Central memory CD8-positive, alpha-beta T cell (primary cell): Measurements from ENCODE around the gene LCN1.

Experiments used
- ATAC-seq: fragments of 150-1000 bp; cut with Tn5 transposase; replicated peaks from 2 replicates; pipeline ENCODE4 v1.10.0; 2022; ENCODE audit warnings: mild to moderate bottlenecking, moderate FRiP score, moderate number of reproducible peaks; ENCODE audit not compliant: poor library complexity, severe bottlenecking; ENCODE audit errors: extremely low read depth
- DNase-seq, 2 donors: peaks; one replicate each; pipeline ENCODE4 v3.0.0; 2021; ENCODE audit warnings: low spot score in 2 of 2
- H3K27ac Mint-ChIP-seq: one replicate; pipeline ENCODE4 v1.8.0; 2022; ENCODE audit warnings: low read depth, mild to moderate bottlenecking, moderate library complexity, mixed read lengths
- H3K27me3 Mint-ChIP-seq: one replicate; pipeline ENCODE4 v1.8.0; 2022; ENCODE audit warnings: mixed read lengths
- H3K36me3 Mint-ChIP-seq: one replicate; pipeline ENCODE4 v1.8.0; 2022; ENCODE audit warnings: mild to moderate bottlenecking, moderate library complexity, mixed read lengths; ENCODE audit not compliant: insufficient read depth
- H3K4me1 Mint-ChIP-seq: one replicate; pipeline ENCODE4 v1.8.0; 2022; ENCODE audit warnings: mixed read lengths
- H3K4me3 Mint-ChIP-seq: one replicate; pipeline ENCODE4 v1.8.0; 2022; ENCODE audit warnings: mild to moderate bottlenecking, moderate library complexity, mixed read lengths
- H3K9me3 Mint-ChIP-seq: one replicate; pipeline ENCODE4 v1.8.0; 2022; ENCODE audit warnings: mixed read lengths

Gene LCN1

DNA sequence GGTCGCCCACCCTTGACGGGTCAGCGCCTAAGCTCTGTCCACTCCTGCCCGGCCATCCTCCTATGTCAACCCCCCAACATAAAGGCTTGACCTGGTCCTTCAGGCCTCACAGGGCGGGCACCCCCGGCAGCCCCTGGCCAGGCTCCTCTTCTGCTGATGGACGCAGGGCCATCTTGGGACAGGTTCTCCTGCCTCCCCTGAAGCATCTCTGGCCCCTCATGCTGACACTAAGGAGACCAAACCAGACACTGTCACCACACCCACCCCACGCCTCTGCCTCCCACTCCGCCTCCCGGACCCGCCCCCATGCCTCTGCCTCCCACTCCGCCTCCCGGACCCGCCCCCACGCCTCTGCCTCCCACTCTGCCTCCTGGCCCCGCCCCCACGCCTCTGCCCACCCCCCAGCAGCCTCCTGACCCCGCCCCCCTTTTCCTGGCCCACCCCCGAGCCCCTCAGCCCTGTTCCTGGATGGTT, 31.5 kb downstream of the LCN1 start:
- H3K9me3 Mint-ChIP-seq = no peaks in the 10 kb centered on the region
- no peaks in the 10 kb centered on the region for H3K27me3 Mint-ChIP-seq
- H3K27ac Mint-ChIP-seq = no peak overlapping the region
- no peaks in the 10 kb centered on the region for H3K36me3 Mint-ChIP-seq
- H3K4me1 Mint-ChIP-seq = no peaks in the 10 kb centered on the region
- ATAC-seq (no peak), DNase-seq (no peak)
- no peak overlapping the region for H3K4me3 Mint-ChIP-seq

DNA sequence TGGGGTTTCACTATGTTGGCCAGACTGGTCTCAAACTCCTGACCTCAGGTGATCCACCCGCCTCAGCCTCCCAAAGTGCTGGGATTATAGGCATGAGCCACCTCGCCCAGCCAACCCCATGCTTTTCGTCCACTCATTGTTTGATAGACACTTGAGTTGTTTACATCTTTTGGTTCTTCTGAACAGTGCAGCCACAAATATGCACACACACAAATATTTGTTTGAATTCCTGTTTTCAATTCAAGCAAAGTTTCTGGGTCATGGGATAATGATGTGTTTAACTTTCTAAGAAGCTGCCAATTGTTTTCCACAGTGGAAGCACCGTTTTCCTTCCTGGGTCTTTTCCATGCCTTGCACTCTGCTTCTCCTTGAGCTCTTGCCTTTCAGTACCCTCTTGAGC, 33.5 kb downstream of the LCN1 start:
- H3K27me3 Mint-ChIP-seq = peaks cover 15% of the 10 kb centered on the region
- no peak for ATAC-seq
- no peak overlapping the region for H3K4me3 Mint-ChIP-seq
- H3K4me1 Mint-ChIP-seq = no peaks in the 10 kb centered on the region
- H3K9me3 Mint-ChIP-seq = no peaks in the 10 kb centered on the region
- no peak overlapping the region for H3K27ac Mint-ChIP-seq
- DNase-seq = no peak
- H3K36me3 Mint-ChIP-seq = no peaks in the 10 kb centered on the region

DNA sequence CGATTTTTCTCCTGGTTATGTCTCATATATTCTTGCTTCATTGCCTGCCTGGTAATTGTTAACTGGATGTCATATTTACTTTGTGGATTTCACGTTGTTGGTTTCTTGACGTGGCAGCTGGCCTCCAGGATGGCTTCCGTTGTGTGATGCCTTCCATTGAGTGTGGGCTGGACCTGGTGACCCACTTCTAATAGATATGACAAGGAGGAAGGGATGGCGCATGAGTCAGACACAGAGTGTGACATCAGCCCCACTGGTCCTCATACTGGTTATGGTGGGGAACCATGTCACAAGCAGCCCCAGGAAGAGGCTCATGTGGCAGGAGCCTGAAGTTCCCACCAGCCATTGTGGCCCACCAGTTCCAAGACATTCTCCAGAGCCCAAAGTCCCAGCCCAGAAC, 34.0 kb downstream of the LCN1 start:
- Mint-ChIP-seq H3K27me3 (peaks cover 20% of the 10 kb centered on the region), H3K4me3 (no peak overlapping the region), H3K36me3 (no peaks in the 10 kb centered on the region), H3K4me1 (no peaks in the 10 kb centered on the region), H3K9me3 (no peaks in the 10 kb centered on the region), H3K27ac (no peak overlapping the region)
- DNase-seq (no peak), ATAC-seq (no peak)

DNA sequence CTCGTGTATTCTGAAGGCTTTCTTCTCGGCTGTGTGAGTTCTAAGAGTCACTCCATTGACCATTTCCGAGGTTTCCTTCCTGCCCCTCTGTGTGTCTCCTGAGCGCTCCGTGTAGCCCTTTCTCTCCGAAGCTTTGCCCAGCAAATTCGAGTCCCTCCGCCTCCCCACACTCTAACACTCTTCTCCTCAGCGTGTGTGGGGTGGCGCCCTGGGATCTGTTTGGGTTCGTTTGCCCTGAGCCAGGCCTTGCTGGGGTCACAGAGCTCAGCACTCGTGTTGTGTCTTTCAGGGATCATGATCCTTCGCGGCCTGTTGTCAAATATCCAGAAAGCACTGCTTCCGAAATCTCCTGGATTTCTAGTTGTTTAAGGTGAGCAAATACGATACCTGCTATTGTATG, 34.7 kb downstream of the LCN1 start:
- DNase-seq (no peak), ATAC-seq (no peak)
- no peak overlapping the region for H3K27ac Mint-ChIP-seq
- peaks cover 27% of the 10 kb centered on the region for H3K27me3 Mint-ChIP-seq
- H3K4me1 Mint-ChIP-seq = no peaks in the 10 kb centered on the region
- no peaks in the 10 kb centered on the region for H3K9me3 Mint-ChIP-seq
- H3K4me3 Mint-ChIP-seq = no peak overlapping the region
- H3K36me3 Mint-ChIP-seq = no peaks in the 10 kb centered on the region

DNA sequence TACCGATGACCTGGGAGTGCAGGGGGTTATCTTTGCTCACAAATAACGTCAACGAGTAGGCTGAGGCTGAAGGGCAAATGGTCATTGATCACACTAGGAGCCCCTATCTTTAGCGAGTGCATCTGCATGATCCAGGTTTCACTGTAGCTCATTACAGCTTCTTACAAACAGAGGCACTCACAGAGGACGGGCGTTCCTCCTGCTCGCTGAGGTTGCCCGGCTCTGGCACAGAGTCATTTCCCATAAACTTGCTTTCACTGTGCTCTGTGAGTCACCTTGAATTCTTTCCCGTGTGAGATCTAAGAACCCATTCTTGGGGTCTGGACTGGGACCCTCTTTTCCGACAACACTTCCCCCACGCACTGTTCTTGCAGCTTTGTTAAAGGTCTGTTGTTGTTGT, 38.4 kb downstream of the LCN1 start:
- H3K4me1 Mint-ChIP-seq = no peaks in the 10 kb centered on the region
- H3K4me3 Mint-ChIP-seq = no peak overlapping the region
- DNase-seq = no peak
- no peak overlapping the region for H3K27ac Mint-ChIP-seq
- H3K36me3 Mint-ChIP-seq = no peaks in the 10 kb centered on the region
- no peak for ATAC-seq
- H3K27me3 Mint-ChIP-seq = peaks cover 40% of the 10 kb centered on the region
- H3K9me3 Mint-ChIP-seq = no peaks in the 10 kb centered on the region

DNA sequence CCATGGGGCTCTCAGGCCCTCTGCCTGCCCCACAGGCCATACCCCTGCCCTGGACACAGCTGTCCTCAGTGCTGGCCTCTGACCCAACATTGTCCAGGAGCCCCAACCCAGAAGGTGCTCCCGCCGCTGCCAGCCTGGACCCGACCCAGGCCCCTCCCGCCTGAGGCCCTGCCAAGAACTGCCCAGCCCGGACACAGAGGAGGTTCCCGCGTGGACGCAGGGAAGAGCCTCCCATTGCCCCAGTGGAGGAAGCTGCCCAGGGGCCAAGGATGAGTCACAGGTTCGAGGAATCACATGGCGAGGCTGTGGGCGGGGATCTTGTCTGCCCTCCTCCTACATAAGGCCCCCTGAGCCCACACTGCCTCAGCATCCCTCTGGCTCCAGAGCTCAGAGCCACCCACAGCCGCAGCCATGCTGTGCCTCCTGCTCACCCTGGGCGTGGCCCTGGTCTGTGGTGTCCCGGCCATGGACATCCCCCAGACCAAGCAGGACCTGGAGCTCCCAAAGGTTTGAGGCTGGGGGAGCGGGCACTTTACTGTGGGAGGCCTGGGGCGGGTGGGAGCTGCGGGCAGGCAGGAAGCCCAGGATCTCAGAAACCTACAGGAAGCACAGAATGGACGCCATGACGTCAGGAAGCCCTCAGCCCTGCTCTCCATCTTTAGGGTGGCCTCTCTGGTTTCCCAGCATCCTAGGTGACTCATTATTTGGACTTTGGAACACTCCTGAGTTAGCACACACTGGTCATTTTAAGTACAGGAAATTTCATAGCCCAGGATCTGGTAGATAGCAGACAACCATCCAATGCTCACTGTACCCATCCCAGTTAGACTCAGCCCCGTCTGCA, 40.4 kb downstream of the LCN1 start, which contains the start of gene PAEP:
Gene PAEP, plus strand, starts transcription at position 366 of the 844 bp plus-strand sequence.
- Mint-ChIP-seq H3K4me3 (no peak within 1 kb of the TSS), H3K4me1 (no peaks in the 10 kb centered on the region), H3K27ac (no peak within 1 kb of the TSS), H3K9me3 (no peaks in the 10 kb centered on the region), H3K27me3 (peaks cover 57% of the 10 kb centered on the region), H3K36me3 (no peaks in the 10 kb centered on the region)
- no peak for DNase-seq
- no peak for ATAC-seq

DNA sequence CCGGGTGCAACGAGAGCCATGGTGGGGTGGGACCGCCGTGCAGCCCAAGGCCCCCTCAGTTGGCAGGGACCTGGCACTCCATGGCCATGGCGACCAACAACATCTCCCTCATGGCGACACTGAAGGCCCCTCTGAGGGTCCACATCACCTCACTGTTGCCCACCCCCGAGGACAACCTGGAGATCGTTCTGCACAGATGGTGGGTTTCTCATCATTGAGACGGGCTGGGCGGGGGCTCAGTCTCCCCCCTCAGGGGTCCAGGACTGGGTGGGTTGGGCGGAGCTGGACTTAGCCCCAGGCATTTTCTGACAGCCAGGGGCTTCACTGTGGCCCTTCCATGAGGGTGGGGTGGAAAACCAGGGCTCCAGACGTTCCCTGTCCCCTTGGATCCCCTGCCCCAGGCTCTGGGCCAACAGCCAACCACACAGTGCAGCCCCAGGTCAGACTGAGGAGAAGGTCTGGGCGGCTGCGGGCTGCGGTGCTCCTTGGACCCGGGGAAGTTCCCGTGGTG, 41.0 kb downstream of the LCN1 start:
- ATAC-seq = no peak
- H3K27me3 Mint-ChIP-seq = peaks cover 64% of the 10 kb centered on the region

DNA sequence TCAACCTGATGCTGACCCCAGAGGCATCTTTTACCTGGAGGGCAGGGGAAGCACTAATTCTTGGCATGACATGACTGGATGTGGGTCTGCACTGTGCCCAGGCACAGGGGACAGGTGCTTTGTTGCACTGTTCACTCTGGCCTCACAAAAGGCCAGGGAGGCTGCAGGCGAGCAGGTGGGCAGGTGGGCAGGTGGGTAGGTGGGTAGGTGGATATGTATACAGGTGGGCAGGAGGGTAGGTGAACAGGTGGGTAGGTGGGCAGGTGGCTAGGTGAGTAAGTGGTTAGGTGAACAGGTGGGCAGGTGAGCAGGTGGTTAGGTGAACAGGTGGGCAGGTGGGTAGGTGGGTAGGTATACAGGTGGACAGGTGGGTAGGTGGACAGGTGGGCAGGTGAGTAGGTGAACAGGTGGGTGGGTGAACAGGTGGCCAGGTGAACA, 41.8 kb downstream of the LCN1 start:
- Mint-ChIP-seq H3K9me3 (no peaks in the 10 kb centered on the region), H3K36me3 (no peaks in the 10 kb centered on the region), H3K27me3 (peaks cover 66% of the 10 kb centered on the region), H3K4me3 (no peak overlapping the region), H3K27ac (no peak overlapping the region), H3K4me1 (no peaks in the 10 kb centered on the region)
- no peak for DNase-seq
- ATAC-seq = no peak

More for the DNA sequence above, 41.0 kb downstream of the LCN1 start:
- Mint-ChIP-seq H3K27ac (no peak overlapping the region), H3K4me1 (no peaks in the 10 kb centered on the region), H3K4me3 (no peak overlapping the region), H3K9me3 (no peaks in the 10 kb centered on the region), H3K36me3 (no peaks in the 10 kb centered on the region)
- DNase-seq = no peak

DNA sequence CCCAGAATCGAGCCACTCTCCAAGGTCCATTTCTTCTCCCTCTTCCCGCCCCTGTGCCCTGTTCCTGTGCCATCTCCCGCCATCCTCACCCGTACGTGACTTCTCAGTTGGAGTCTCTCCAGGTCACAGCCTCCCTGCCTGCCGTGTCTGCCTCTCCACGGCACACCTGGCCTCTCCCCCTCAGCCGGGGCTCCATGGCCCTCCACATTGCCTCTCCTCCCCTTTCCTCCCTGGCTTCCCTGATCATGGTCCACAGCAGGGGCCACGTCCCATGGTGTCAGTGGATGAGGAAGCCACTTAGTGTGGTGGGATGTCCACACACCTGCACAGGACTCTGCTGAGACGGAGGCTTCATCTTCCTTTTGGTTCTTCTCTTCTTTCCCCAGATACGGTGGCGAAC, 42.6 kb downstream of the LCN1 start:
- DNase-seq (no peak), ATAC-seq (no peak)
- H3K4me3 Mint-ChIP-seq = no peak overlapping the region
- H3K27ac Mint-ChIP-seq = no peak overlapping the region
- H3K9me3 Mint-ChIP-seq = peaks cover under 1% of the 10 kb centered on the region
- no peaks in the 10 kb centered on the region for H3K4me1 Mint-ChIP-seq
- peaks cover 59% of the 10 kb centered on the region for H3K27me3 Mint-ChIP-seq
- H3K36me3 Mint-ChIP-seq = no peaks in the 10 kb centered on the region

DNA sequence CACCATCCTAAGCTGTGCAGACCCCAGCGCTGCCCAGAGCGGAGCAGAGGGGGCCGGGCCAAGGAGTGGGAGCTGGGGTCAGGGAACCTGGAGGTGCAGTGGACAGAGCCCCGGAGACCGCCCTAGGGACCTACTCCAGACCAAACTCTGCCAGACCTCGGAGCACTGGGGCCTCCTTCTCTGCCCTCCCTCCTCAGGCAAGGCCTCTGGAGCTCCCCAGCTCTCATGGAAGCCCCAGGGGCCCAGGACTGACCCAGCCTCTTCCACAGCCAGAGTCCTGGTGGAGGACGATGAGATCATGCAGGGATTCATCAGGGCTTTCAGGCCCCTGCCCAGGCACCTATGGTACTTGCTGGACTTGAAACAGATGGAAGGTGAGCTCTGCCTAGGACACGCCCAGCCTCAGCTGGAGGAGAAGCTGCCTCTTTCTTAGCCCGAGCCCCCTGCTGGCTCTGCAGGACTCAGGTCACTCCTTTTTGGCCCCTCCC, 43.9 kb downstream of the LCN1 start:
- peaks cover 6% of the 10 kb centered on the region for H3K9me3 Mint-ChIP-seq
- H3K4me1 Mint-ChIP-seq = no peaks in the 10 kb centered on the region
- ATAC-seq (no peak), DNase-seq (no peak)
- no peak overlapping the region for H3K4me3 Mint-ChIP-seq
- H3K27ac Mint-ChIP-seq = no peak overlapping the region
- no peaks in the 10 kb centered on the region for H3K36me3 Mint-ChIP-seq
- H3K27me3 Mint-ChIP-seq = peaks cover 46% of the 10 kb centered on the region

DNA sequence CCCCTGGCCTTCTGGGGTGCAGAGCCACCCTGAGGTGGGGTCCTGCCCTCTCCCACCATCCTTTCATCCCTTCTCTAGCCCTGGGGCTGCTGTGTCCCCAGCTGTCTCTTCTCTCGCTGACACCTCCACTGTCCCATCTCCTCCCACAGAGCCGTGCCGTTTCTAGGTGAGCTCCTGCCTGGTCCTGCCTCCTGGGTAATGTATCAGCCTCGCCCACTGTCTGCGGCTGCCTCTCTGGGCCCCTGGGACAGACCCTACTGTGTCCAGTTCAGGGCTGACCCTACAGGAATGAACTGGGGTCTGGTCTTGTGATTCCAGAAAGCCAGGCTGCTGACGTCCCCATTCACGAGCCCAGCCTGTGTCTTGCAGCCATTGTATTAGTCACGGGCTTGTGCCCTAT, 44.4 kb downstream of the LCN1 start:
- DNase-seq (no peak), ATAC-seq (no peak)
- peaks cover 6% of the 10 kb centered on the region for H3K9me3 Mint-ChIP-seq
- no peaks in the 10 kb centered on the region for H3K36me3 Mint-ChIP-seq
- no peak overlapping the region for H3K4me3 Mint-ChIP-seq
- peaks cover 41% of the 10 kb centered on the region for H3K27me3 Mint-ChIP-seq
- H3K4me1 Mint-ChIP-seq = no peaks in the 10 kb centered on the region
- H3K27ac Mint-ChIP-seq = no peak overlapping the region

DNA sequence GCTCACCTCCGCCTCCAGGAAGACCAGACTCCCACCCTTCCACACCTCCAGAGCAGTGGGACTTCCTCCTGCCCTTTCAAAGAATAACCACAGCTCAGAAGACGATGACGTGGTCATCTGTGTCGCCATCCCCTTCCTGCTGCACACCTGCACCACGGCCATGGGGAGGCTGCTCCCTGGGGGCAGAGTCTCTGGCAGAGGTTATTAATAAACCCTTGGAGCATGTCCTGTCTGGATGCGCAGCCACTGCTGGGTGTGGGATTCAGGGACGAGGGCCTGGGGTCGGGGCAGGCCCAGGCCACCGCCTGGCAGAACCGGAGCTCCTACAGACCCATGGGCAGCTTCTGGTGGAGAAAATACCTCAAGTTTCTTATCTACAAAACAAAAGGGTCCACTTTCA, 45.3 kb downstream of the LCN1 start:
- peaks cover 37% of the 10 kb centered on the region for H3K27me3 Mint-ChIP-seq
- DNase-seq = no peak
- H3K4me1 Mint-ChIP-seq = no peaks in the 10 kb centered on the region
- H3K27ac Mint-ChIP-seq = no peak overlapping the region
- H3K9me3 Mint-ChIP-seq = peaks cover 6% of the 10 kb centered on the region
- no peak for ATAC-seq
- H3K36me3 Mint-ChIP-seq = no peaks in the 10 kb centered on the region
- H3K4me3 Mint-ChIP-seq = no peak overlapping the region

DNA sequence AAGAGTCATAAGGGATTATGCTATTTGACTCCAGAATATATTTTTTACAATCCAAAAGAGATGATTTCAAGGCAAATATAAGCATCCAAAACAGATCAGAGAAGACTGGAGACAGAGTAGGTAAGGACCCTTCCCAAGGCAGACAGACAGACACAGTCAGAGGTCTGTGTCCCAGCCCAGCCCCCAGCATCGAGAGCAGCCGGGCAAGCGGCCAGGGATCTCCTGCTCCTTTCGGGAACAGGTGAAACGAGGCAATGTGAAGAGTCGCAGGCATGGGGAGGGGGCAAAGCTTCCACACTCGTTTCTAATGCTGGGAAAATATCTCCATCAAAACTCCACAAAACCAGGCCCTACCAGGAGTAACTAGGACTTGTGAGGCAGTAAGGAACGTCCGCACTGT, 46.1 kb downstream of the LCN1 start:
- no peak for ATAC-seq
- no peak overlapping the region for H3K4me3 Mint-ChIP-seq

More for the DNA sequence above, 46.1 kb downstream of the LCN1 start:
- no peaks in the 10 kb centered on the region for H3K4me1 Mint-ChIP-seq
- peaks cover 37% of the 10 kb centered on the region for H3K27me3 Mint-ChIP-seq
- no peak overlapping the region for H3K27ac Mint-ChIP-seq
- H3K36me3 Mint-ChIP-seq = no peaks in the 10 kb centered on the region
- peaks cover 6% of the 10 kb centered on the region for H3K9me3 Mint-ChIP-seq
- DNase-seq = no peak
